ENCODE measurements around the gene ARL13B. TPM values are rescaled to one million over a fixed set of nuclear protein-coding genes. Genes with fewer than 3 reads are reported as not detected.

Gene ARL13B
- total and polyA plus RNA-seq, 2 of the 8 experiments (the other 6 are each of a cell fraction or from before 2014, with no cell fraction given), result 1.5 to 12.7 TPM

- POLR2A ChIA-PET (ENCODE audit: partially characterized antibody), result no interaction called here
- H3K27ac ChIP-seq (ENCODE audit: low read depth, low read length), result no peak overlapping the region
- no peak overlapping the region for H2AK5ac ChIP-seq (ENCODE audit: low read depth, low read length)
- no peak overlapping the region for H2BK12ac ChIP-seq (ENCODE audit: low read depth, low read length)
- no peak overlapping the region for H2BK20ac ChIP-seq (ENCODE audit: low read length)
- no peak overlapping the region for H2BK15ac ChIP-seq (ENCODE audit: low read length)
- DNase-seq (ENCODE audit: low read depth in 1 of 2, low spot score in 2 of 2), result no peak
- H3K4me2 ChIP-seq (ENCODE audit: insufficient read depth in 1 of 2, low read depth in 2 of 2, low read length in 2 of 2), result no peak overlapping the region
- no peak overlapping the region for H4K91ac ChIP-seq (replicated peaks; ENCODE audit: insufficient read length, low read length)
- H3K79me1 ChIP-seq (ENCODE audit: low read depth, low read length), result no peaks in the 10 kb centered on the region
- CTCF ChIA-PET (ENCODE audit: partially characterized antibody), result interaction anchor here (0.8 to 1.3 kb wide), 3 partner anchors 10 to 67 kb away, joined by 3 to 5 read pairs (median 4); no protein-coding TSS in a partner anchor
- H3K4ac ChIP-seq (replicated peaks; ENCODE audit: insufficient read length, low read depth, low read length), result no peak overlapping the region
- H3K23me2 ChIP-seq (ENCODE audit: low read depth, low read length), result no peaks in the 10 kb centered on the region
- WGBS, 2 experiments (ENCODE audit: extremely low coverage in 1 of 2, insufficient coverage in 1 of 2, insufficient read length in 1 of 2, insufficient replicate concordance in 2 of 2, low coverage in 1 of 2, low lambda C conversion rate in 2 of 2, missing lambda C conversion rate in 1 of 2), result 90% methylated on average over 3 of the region's 3 CpGs; no CpG with 5 or more reads in 1 of the 2 experiments
- H3K36me3 ChIP-seq (ENCODE audit: control insufficient read depth in 2 of 4, insufficient read depth in 4 of 4, low read length in 3 of 4), result no peaks in the 10 kb centered on the region
- H3K18ac ChIP-seq (ENCODE audit: extremely low read depth, low read length), result no peak overlapping the region
- H3K4me1 ChIP-seq (replicated peaks in 1 of 4; ENCODE audit: control insufficient read depth in 3 of 4, insufficient read depth in 4 of 4, low read length in 3 of 4), result no peaks in the 10 kb centered on the region
- TF ChIP-seq CHD2 (IDR thresholded peaks at IDR 0.05; ENCODE audit: low read length) (no peak), ATF3 (IDR thresholded peaks at IDR 0.05; ENCODE audit: insufficient read depth, low read depth, low read length) (no peak), NRF1 (IDR thresholded peaks at IDR 0.05; ENCODE audit: low read depth, low read length) (no peak), TCF12 (IDR thresholded peaks at IDR 0.05; ENCODE audit: low read depth, low read length) (no peak), EP300 (IDR thresholded peaks at IDR 0.05; ENCODE audit: borderline replicate concordance in 1 of 2, low read depth in 2 of 2, low read length in 2 of 2) (no peak), KDM1A (IDR thresholded peaks at IDR 0.05; ENCODE audit: borderline replicate concordance, low read length) (no peak), SUZ12 (IDR thresholded peaks at IDR 0.05; ENCODE audit: low read length) (no peak), SIRT6 (IDR thresholded peaks at IDR 0.05; ENCODE audit: low read length) (no peak), HDAC2 (IDR thresholded peaks at IDR 0.05; ENCODE audit: borderline replicate concordance in 1 of 2, low read depth in 2 of 2, low read length in 2 of 2) (no peak), SAP30 (IDR thresholded peaks at IDR 0.05; ENCODE audit: insufficient read depth, insufficient replicate concordance, low read length) (no peak), SIX5 (IDR thresholded peaks at IDR 0.05; ENCODE audit: low read depth, low read length) (no peak), KDM5A (IDR thresholded peaks at IDR 0.05; ENCODE audit: low read length) (no peak)
- H3K9ac ChIP-seq (replicated peaks in 1 of 4; ENCODE audit: extremely low read depth in 1 of 4, low read depth in 3 of 4, low read length in 3 of 4), result no peak overlapping the region
- H3K23ac ChIP-seq (ENCODE audit: insufficient read length), result no peak overlapping the region
- H3K27me3 ChIP-seq (replicated peaks in 1 of 4; ENCODE audit: control insufficient read depth in 3 of 4, extremely low read depth in 1 of 4, insufficient read depth in 3 of 4, low read length in 3 of 4), result no peaks in the 10 kb centered on the region
- no peak overlapping the region for H2BK120ac ChIP-seq (replicated peaks; ENCODE audit: low read depth, low read length)
- no peak overlapping the region for H2BK5ac ChIP-seq (ENCODE audit: low read depth, low read length)
- peaks cover 0 to 1% of the 10 kb centered on the region in 2 experiments for H4K20me1 ChIP-seq (replicated peaks in 1 of 2; ENCODE audit: control insufficient read depth in 1 of 2, insufficient read depth in 2 of 2, low read length in 2 of 2)
- H3K4me3 ChIP-seq (ENCODE audit: extremely low read depth in 1 of 4, insufficient read depth in 2 of 4, low read depth in 3 of 4, low read length in 4 of 4), result no peak overlapping the region
- no peaks in the 10 kb centered on the region for H3K79me2 ChIP-seq (ENCODE audit: control insufficient read depth in 1 of 2, insufficient read depth in 2 of 2, low read length in 2 of 2)
- no peak overlapping the region for H2AFZ ChIP-seq (ENCODE audit: low read length)
- no peak overlapping the region for H3K56ac ChIP-seq (replicated peaks; ENCODE audit: insufficient read length, low read depth, low read length)
- no peak overlapping the region for H4K8ac ChIP-seq (ENCODE audit: extremely low read depth, insufficient read depth, low read length)
- no peak overlapping the region for H4K5ac ChIP-seq (ENCODE audit: insufficient read length, low read depth, low read length)
- FAIRE-seq, result no peak
- no peaks in the 10 kb centered on the region for H3K9me3 ChIP-seq (ENCODE audit: insufficient read depth in 2 of 2, low read depth in 1 of 2, low read length in 1 of 2)
- no peak overlapping the region for H3K14ac ChIP-seq (ENCODE audit: insufficient read length)
Measured at GRCh38 chr3:94001827-94002495, 22.0 kb downstream of the ARL13B start.
